SU-DHL-6 (cell line): ENCODE results near the gene PNMA1.

Experiments used
- CTCF ChIP-seq: fragments of 200-600 bp; sonication (generic); IDR thresholded peaks from one replicate; pipeline ENCODE4 v1.5.1; 2017; ENCODE audit warnings: antibody characterized with exemption, mild to moderate bottlenecking, low read length, moderate library complexity; ENCODE audit not compliant: insufficient read depth, poor library complexity, severe bottlenecking
- EZH2phosphoT487 ChIP-seq: fragments of 200-600 bp; sonication (generic), shearing (Covaris generic); conservative IDR thresholded peaks from 2 replicates; pipeline ENCODE4 v1.6.1; 2018; ENCODE audit warnings: mild to moderate bottlenecking, antibody characterized with exemption, low read length, moderate library complexity, mixed read lengths

GRCh38 chr14:73726025-73726961 is 12.1 kb upstream of the PNMA1 start:
- TF ChIP-seq CTCF (no peak), EZH2phosphoT487 (no peak)
